Hepatocyte (in vitro differentiated cells): ENCODE results near the gene CCT5. TPM values are rescaled to one million over a fixed set of nuclear protein-coding genes. Genes with fewer than 3 reads are reported as not detected.

Experiments
- DNase-seq: peaks from one replicate; pipeline ENCODE4 v3.0.0-alpha.2; 2016; ENCODE audit warnings: low spot score
- H2AFZ ChIP-seq: fragments of 200-600 bp; sonication (generic); 2 replicates; pipeline ENCODE4 v1.6.0; 2016; ENCODE audit warnings: antibody characterized with exemption, mild to moderate bottlenecking
- H3K27ac ChIP-seq: fragments of 200-600 bp; sonication (generic); 2 replicates; pipeline ENCODE4 v1.5.1; 2016; ENCODE audit warnings: mild to moderate bottlenecking
- H3K27me3 ChIP-seq: fragments of 200-600 bp; sonication (generic); 2 replicates; pipeline ENCODE4 v1.6.1; 2016
- H3K36me3 ChIP-seq: fragments of 200-600 bp; sonication (generic); replicated peaks from 2 replicates; pipeline ENCODE4 v1.5.1; 2016; ENCODE audit warnings: low read depth; ENCODE audit not compliant: insufficient read depth
- H3K4me1 ChIP-seq: fragments of 200-600 bp; sonication (generic); 2 replicates; pipeline ENCODE4 v1.5.1; 2016; ENCODE audit warnings: mild to moderate bottlenecking, moderate library complexity; ENCODE audit not compliant: insufficient read depth
- H3K4me2 ChIP-seq: fragments of 200-600 bp; sonication (generic); 2 replicates; pipeline ENCODE4 v1.6.0; 2016
- H3K4me3 ChIP-seq: fragments of 200-600 bp; sonication (generic); 2 replicates; pipeline ENCODE4 v1.5.1; 2016; ENCODE audit warnings: mild to moderate bottlenecking
- H3K79me2 ChIP-seq: fragments of 200-600 bp; sonication (generic); 2 replicates; pipeline ENCODE4 v1.6.0; 2017; ENCODE audit warnings: mild to moderate bottlenecking
- H3K9me2 ChIP-seq: fragments of 200-600 bp; sonication (generic); replicated peaks from 2 replicates; pipeline ENCODE4 v1.6.0; 2017; ENCODE audit warnings: mild to moderate bottlenecking; ENCODE audit not compliant: insufficient read depth
- H3K9me3 ChIP-seq: fragments of 200-600 bp; sonication (generic); 2 replicates; pipeline ENCODE4 v1.5.1; 2016; ENCODE audit warnings: low read depth, mild to moderate bottlenecking
- H4K20me1 ChIP-seq: fragments of 200-600 bp; sonication (generic); 2 replicates; pipeline ENCODE4 v1.6.0; 2016; ENCODE audit warnings: mild to moderate bottlenecking; ENCODE audit not compliant: insufficient read depth, poor library complexity, severe bottlenecking
- CTCF ChIP-seq: fragments of 200-600 bp; sonication (generic); IDR thresholded peaks from 2 replicates; pipeline ENCODE4 v1.5.1; 2016; ENCODE audit warnings: antibody characterized with exemption, mild to moderate bottlenecking; ENCODE audit not compliant: poor library complexity
- EZH2 ChIP-seq: fragments of 200-600 bp; sonication (generic); IDR thresholded peaks from 2 replicates; pipeline ENCODE4 v1.6.1; 2016; ENCODE audit warnings: antibody characterized with exemption, mild to moderate bottlenecking, borderline replicate concordance
- EZH2phosphoT487 ChIP-seq: fragments of 200-600 bp; sonication (generic); IDR thresholded peaks from one replicate; pipeline ENCODE4 v1.6.1; 2018; ENCODE audit warnings: antibody characterized with exemption, mild to moderate bottlenecking, low read depth, moderate library complexity; ENCODE audit not compliant: unreplicated experiment, severe bottlenecking
- WGBS: methylation state at CpG from one replicate; pipeline ENCODE4 v1.1.6; 2016; ENCODE audit warnings: low lambda C conversion rate; ENCODE audit errors: missing lambda C conversion rate; 5-methylcytosine and 5-hydroxymethylcytosine counted together
- polyA plus RNA-seq: library from polyadenylated mRNA; unstranded; fragments of >200 nt; fragmentation: Nextera tagmentation; extraction: Ambion mirVana; gene quantifications from 2 replicates; pipeline ENCODE4 v1.2.1, GENCODE V29; 2016
- total RNA-seq: library from RNA; depleted of rRNA; stranded (reverse); fragments of >200 nt; gene quantifications from 2 replicates; pipeline ENCODE4 v1.2.3, GENCODE V29; 2014

The CCT5 gene
- total and polyA plus RNA-seq, 2 experiments from 2014 or later = 203 to 282 TPM

- 46% methylated on average over 7 of the region's 7 CpGs for WGBS
- no peak overlapping the region for H2AFZ ChIP-seq
- peak; percentile 80 for DNase-seq
These were observed 16.6 kb upstream of the CCT5 start for GRCh38 chr5:10233505-10233904.

GRCh38 chr5:10235350-10235749 lies 14.7 kb upstream of the CCT5 start:
- Histone ChIP-seq H2AFZ (no peak overlapping the region), H3K4me3 (no peak overlapping the region), H3K27ac (no peak overlapping the region), H3K27me3 (no peaks in the 10 kb centered on the region), H4K20me1 (no peaks in the 10 kb centered on the region), H3K4me2 (no peak overlapping the region), H3K79me2 (no peaks in the 10 kb centered on the region), H3K9me2 (no peaks in the 10 kb centered on the region), H3K36me3 (no peaks in the 10 kb centered on the region), H3K9me3 (no peaks in the 10 kb centered on the region), H3K4me1 (no peaks in the 10 kb centered on the region)
- TF ChIP-seq CTCF = no peak
- no peak for TF ChIP-seq EZH2phosphoT487
- TF ChIP-seq EZH2 = no peak
- 92% methylated on average over 8 of the region's 8 CpGs for WGBS
- no peak for DNase-seq

More at GRCh38 chr5:10233505-10233904, 16.6 kb upstream of the CCT5 start:
- Histone ChIP-seq H3K9me3 (no peaks in the 10 kb centered on the region), H3K79me2 (no peaks in the 10 kb centered on the region), H3K4me2 (no peak overlapping the region), H3K9me2 (no peaks in the 10 kb centered on the region), H3K4me3 (no peak overlapping the region), H3K27me3 (no peaks in the 10 kb centered on the region), H4K20me1 (no peaks in the 10 kb centered on the region), H3K36me3 (no peaks in the 10 kb centered on the region), H3K4me1 (no peaks in the 10 kb centered on the region), H3K27ac (no peak overlapping the region)
- peak; percentile 56 for TF ChIP-seq CTCF
- TF ChIP-seq EZH2 = no peak

GRCh38 chr5:10243660-10244240 lies 6.3 kb upstream of the CCT5 start:
- Histone ChIP-seq H2AFZ (no peak overlapping the region), H3K4me2 (no peak overlapping the region), H3K79me2 (peaks cover 26% of the 10 kb centered on the region), H3K9me3 (no peaks in the 10 kb centered on the region), H3K4me3 (no peak overlapping the region), H3K27ac (no peak overlapping the region), H3K4me1 (peaks cover 8% of the 10 kb centered on the region), H3K9me2 (no peaks in the 10 kb centered on the region), H3K36me3 (no peaks in the 10 kb centered on the region), H3K27me3 (no peaks in the 10 kb centered on the region), H4K20me1 (no peaks in the 10 kb centered on the region)
- TF ChIP-seq CTCF (no peak), EZH2phosphoT487 (peak; percentile 50)
- no peak for DNase-seq
- 92% methylated on average over 1 of the region's 1 CpG for WGBS
